Gastrocnemius medialis (tissue), 4 donors: ENCODE data around the gene TMOD3. TPM values are rescaled to one million over a fixed set of nuclear protein-coding genes. Genes with fewer than 3 reads are reported as not detected.

Experiments
- ATAC-seq, 2 donors: fragments of 150-250 bp; one replicate each; pipeline ENCODE4 v1.9.1; 2016
- DNase-seq, 2 donors: peaks; one replicate each; pipeline ENCODE4 v3.0.0-alpha.2; 2019
- H3K27ac ChIP-seq, 4 donors: fragments of 200-600 bp; sonication (generic); 1 replicate in 1 of 4; 2 replicates in 3 of 4; pipeline ENCODE4 v1.5.1; 2016 to 2018; ENCODE audit warnings: mild to moderate bottlenecking in 2 of 4, moderate library complexity in 1 of 4
- H3K27me3 ChIP-seq, 3 donors: fragments of 200-600 bp; sonication (generic) in 2 of 3; 1 replicate in 1 of 3; 2 replicates in 2 of 3; pipeline versions ENCODE4 v1.5.1 to v1.6.0; 2016 to 2019; ENCODE audit warnings: mild to moderate bottlenecking in 1 of 3, moderate library complexity in 1 of 3
- H3K36me3 ChIP-seq, 2 donors: fragments of 200-600 bp; sonication (generic) in 1 of 2; one replicate each; pipeline ENCODE4 v1.5.1; 2017 to 2018
- H3K4me1 ChIP-seq, 2 donors: fragments of 200-600 bp; sonication (generic) in 1 of 2; one replicate each; pipeline ENCODE4 v1.5.1; 2016 to 2017; ENCODE audit warnings: mild to moderate bottlenecking in 2 of 2
- H3K4me3 ChIP-seq, 4 donors: fragments of 200-600 bp; sonication (generic) in 3 of 4; 1 replicate in 1 of 4; 2 replicates in 3 of 4; pipeline ENCODE4 v1.5.1; 2016 to 2019; ENCODE audit warnings: mild to moderate bottlenecking in 2 of 4
- H3K9me3 ChIP-seq, 3 donors: fragments of 200-600 bp; sonication (generic) in 2 of 3; 1 replicate in 1 of 3; 2 replicates in 2 of 3; pipeline ENCODE4 v1.5.1; 2016 to 2019
- CTCF ChIP-seq, 5 experiments: fragments of 450-650 bp in 3 of 5; fragments of 200-600 bp in 2 of 5; sonication (generic) in 2 of 5; IDR thresholded peaks in 4 of 5; conservative IDR thresholded peaks in 1 of 5; 1 replicate in 4 of 5; 2 replicates in 1 of 5; pipeline ENCODE4 v1.5.1; 2016 to 2019; ENCODE audit warnings: antibody characterized with exemption in 5 of 5, mild to moderate bottlenecking in 3 of 5, moderate library complexity in 3 of 5
- POLR2A ChIP-seq, 2 donors: fragments of 450-650 bp; IDR thresholded peaks; one replicate each; pipeline ENCODE4 v1.6.1; 2017; ENCODE audit warnings: antibody characterized with exemption in 2 of 2, mild to moderate bottlenecking in 2 of 2, moderate library complexity in 2 of 2
- in situ Hi-C, 4 donors: fragments of 200-750 bp; cut with MboI; loops; one replicate each; pipeline versions ENCODE4 v1.15.0 to v1.8.0; 2017; ENCODE audit warnings: low sequenced_read_pairs in 4 of 4
- intact Hi-C: fragments of 100-400 bp; cut with DNase I; formaldehyde crosslinking; loops from one replicate; pipeline ENCODE4 v1.15.1; 2023; ENCODE audit warnings: low total_unique reads
- total RNA-seq, 4 donors: library from RNA; depleted of rRNA; stranded (reverse); fragments of >200 nt; gene quantifications; one replicate each; pipeline versions ENCODE4 v1.1.0 to v1.2.3, GENCODE V29; 2016

Gene TMOD3
- total RNA-seq, 4 donors from 2014 or later, result 6.2 to 9.2 (median 6.7) TPM

- in situ Hi-C loops (no loop called here), intact Hi-C loops (no loop called here)
- ATAC-seq (no peak), DNase-seq (no peak)
- H3K4me1 ChIP-seq, result no peaks in the 10 kb centered on the region
- peaks cover 0 to 37% of the 10 kb centered on the region in 2 donors for H3K36me3 ChIP-seq
- no peaks in the 10 kb centered on the region for H3K9me3 ChIP-seq
- H3K4me3 ChIP-seq, result no peak overlapping the region
- H3K27ac ChIP-seq, result no peak overlapping the region
- TF ChIP-seq CTCF (IDR thresholded peaks at IDR 0.05 in 4 of 5, conservative IDR thresholded peaks at IDR 0.05 in 1 of 5) (no peak), POLR2A (IDR thresholded peaks at IDR 0.05) (no peak)
- H3K27me3 ChIP-seq, result no peaks in the 10 kb centered on the region
Measured at GRCh38 chr15:51912528-51912927, 83.1 kb downstream of the TMOD3 start.

GRCh38 chr15:51917493-51917892, 88.0 kb downstream of the TMOD3 start:
- no peaks in the 10 kb centered on the region for H3K27me3 ChIP-seq
- no peaks in the 10 kb centered on the region for H3K4me1 ChIP-seq
- DNase-seq (no peak), ATAC-seq (no peak)
- no peak overlapping the region for H3K27ac ChIP-seq
- intact Hi-C loops, result no loop called here
- no peak overlapping the region for H3K4me3 ChIP-seq
- H3K9me3 ChIP-seq, result no peaks in the 10 kb centered on the region
- peaks cover 0 to 40% of the 10 kb centered on the region in 2 donors for H3K36me3 ChIP-seq
- TF ChIP-seq CTCF (IDR thresholded peaks at IDR 0.05 in 4 of 5, conservative IDR thresholded peaks at IDR 0.05 in 1 of 5), result no peak
- TF ChIP-seq POLR2A (IDR thresholded peaks at IDR 0.05), result no peak
- in situ Hi-C loops, result no loop called here

GRCh38 chr15:51924156-51925068, 95.0 kb downstream of the TMOD3 start:
- no peaks in the 10 kb centered on the region for H3K27me3 ChIP-seq
- ATAC-seq (peak; percentile 86 to 91), DNase-seq (peak in 1 of 2 donors; percentile 17)
- H3K9me3 ChIP-seq, result no peaks in the 10 kb centered on the region
- in situ Hi-C loops, result no loop called here
- peak overlapping the region; percentile 49 to 75 (median 54) for H3K27ac ChIP-seq
- H3K4me1 ChIP-seq, result peaks cover 0 to 7% of the 10 kb centered on the region in 2 donors
- TF ChIP-seq CTCF (IDR thresholded peaks at IDR 0.05 in 4 of 5, conservative IDR thresholded peaks at IDR 0.05 in 1 of 5), result no peak
- no peak for TF ChIP-seq POLR2A (IDR thresholded peaks at IDR 0.05)
- H3K4me3 ChIP-seq, result no peak overlapping the region
- intact Hi-C loops, result no loop called here
- H3K36me3 ChIP-seq, result peaks cover 0 to 15% of the 10 kb centered on the region in 2 donors

- intact Hi-C loops (no loop called here), in situ Hi-C loops (no loop called here)
- no peak overlapping the region for H3K4me3 ChIP-seq
- H3K4me1 ChIP-seq, result peaks cover 0 to 7% of the 10 kb centered on the region in 2 donors
- no peaks in the 10 kb centered on the region for H3K27me3 ChIP-seq
- no peaks in the 10 kb centered on the region for H3K9me3 ChIP-seq
- DNase-seq (no peak), ATAC-seq (no peak)
- TF ChIP-seq POLR2A (IDR thresholded peaks at IDR 0.05) (no peak), CTCF (IDR thresholded peaks at IDR 0.05 in 4 of 5, conservative IDR thresholded peaks at IDR 0.05 in 1 of 5) (no peak)
- no peak overlapping the region for H3K27ac ChIP-seq
- peaks cover 0 to 10% of the 10 kb centered on the region in 2 donors for H3K36me3 ChIP-seq
Measured at GRCh38 chr15:51926809-51927208, 97.4 kb downstream of the TMOD3 start.
